ENCODE measurements around the gene MS4A15.
"Not testable (repeated sequence)": the region's sequence is repeated elsewhere in the genome, so short reads cannot be mapped to it uniquely, and the experiment has no call there.

MS4A15 gene

DNA sequence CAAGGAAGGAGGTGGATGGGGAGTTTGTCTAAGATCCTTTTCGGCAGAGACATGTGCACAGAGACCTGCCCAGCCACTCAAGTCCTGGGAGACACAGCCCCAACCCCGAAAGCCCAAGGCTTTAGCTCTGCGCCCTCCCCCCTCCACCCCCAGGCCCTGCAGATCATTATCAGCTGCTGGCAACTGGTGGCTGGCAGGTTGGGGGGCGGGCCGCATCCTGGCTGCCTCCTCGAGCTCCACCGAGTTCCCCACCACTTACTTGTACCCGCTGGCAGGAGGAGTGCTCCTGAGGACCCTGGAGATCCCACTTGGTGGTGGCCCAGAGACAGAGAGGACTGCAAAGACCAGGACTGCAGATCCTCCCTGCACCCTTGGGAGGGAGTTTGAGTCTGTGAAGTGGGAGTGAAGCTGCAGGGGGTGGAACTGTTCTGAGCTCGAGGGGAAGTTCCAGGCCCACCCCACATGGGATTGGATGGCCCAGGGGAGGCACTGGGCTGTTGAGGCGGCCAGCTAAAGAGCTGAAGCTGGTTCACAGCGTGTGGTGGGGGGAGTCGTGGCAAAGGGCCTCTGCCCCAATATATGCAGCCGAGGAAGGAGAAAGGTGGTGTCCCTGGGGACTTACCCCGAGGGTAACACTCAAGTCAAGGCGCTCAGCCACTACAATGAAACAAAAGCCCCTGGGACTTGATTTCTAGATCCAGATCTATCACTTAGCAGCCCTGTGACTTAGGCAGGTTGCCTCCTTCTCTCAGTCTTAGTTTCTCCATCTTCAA is 65.3 kb downstream of the MS4A15 start:
- TF ChIP-seq, protein P1, sequence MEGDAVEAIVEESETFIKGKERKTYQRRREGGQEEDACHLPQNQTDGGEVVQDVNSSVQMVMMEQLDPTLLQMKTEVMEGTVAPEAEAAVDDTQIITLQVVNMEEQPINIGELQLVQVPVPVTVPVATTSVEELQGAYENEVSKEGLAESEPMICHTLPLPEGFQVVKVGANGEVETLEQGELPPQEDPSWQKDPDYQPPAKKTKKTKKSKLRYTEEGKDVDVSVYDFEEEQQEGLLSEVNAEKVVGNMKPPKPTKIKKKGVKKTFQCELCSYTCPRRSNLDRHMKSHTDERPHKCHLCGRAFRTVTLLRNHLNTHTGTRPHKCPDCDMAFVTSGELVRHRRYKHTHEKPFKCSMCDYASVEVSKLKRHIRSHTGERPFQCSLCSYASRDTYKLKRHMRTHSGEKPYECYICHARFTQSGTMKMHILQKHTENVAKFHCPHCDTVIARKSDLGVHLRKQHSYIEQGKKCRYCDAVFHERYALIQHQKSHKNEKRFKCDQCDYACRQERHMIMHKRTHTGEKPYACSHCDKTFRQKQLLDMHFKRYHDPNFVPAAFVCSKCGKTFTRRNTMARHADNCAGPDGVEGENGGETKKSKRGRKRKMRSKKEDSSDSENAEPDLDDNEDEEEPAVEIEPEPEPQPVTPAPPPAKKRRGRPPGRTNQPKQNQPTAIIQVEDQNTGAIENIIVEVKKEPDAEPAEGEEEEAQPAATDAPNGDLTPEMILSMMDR (conservative IDR thresholded peaks at IDR 0.05; ENCODE audit: low read depth): no peak
- POLR2A ChIA-PET (ENCODE audit: low non-redundant PET): no interaction called here
- CTCF ChIA-PET: interaction anchor here (1.0 to 2.0 kb wide), 2 partner anchors 9 to 46 kb away, joined by 3 to 12 read pairs; no protein-coding TSS in a partner anchor
- no peak for DNase-seq (ENCODE audit: low spot score)
- no peak overlapping the region for H3K27ac ChIP-seq

DNA sequence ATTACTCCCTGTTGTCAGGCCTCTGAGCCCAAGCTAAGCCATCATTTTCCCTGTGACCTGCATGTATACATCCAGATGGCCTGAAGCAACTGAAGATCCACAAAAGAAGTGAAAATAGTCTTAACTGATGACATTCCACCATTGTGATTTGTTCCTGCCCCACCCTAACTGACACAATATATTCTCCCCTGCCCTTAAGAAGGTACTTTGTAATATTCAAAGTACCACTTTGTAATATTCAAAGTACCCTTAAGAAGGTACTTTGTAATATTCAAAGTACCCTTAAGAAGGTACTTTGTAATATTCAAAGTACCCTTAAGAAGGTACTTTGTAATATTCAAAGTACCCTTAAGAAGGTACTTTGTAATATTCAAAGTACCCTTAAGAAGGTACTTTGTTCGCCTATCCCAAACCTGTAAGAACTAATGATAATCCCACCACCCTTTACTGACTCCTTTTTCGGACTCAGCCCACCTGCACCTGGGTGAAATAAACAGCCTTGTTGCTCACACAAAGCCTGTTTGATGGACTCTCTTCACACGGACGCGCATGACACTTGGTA is 67.2 kb downstream of the MS4A15 start:
- CTCF ChIA-PET: interaction anchor here (0.5 to 1.0 kb wide), 3 partner anchors 44 to 366 kb away, joined by 3 to 6 read pairs (median 3); no protein-coding TSS in a partner anchor
- DNase-seq (ENCODE audit: low spot score); POLR2A ChIA-PET (ENCODE audit: low non-redundant PET); H3K27ac ChIP-seq: not testable (repeated sequence)

- POLR2A ChIA-PET (ENCODE audit: low non-redundant PET): no interaction called here
- TF ChIP-seq, protein P1 (conservative IDR thresholded peaks at IDR 0.05; ENCODE audit: low read depth): no peak
- no peak for DNase-seq (ENCODE audit: low spot score)
- CTCF ChIA-PET: interaction anchor here (1.0 kb wide), 1 partner anchor 74 kb away, joined by 6 read pairs; no protein-coding TSS in a partner anchor
- H3K27ac ChIP-seq: no peak overlapping the region
Observed at GRCh38 chr11:60825118-60825517, 68.5 kb downstream of the MS4A15 start.

- DNase-seq (ENCODE audit: low spot score): no peak
- CTCF ChIA-PET: no interaction called here
- TF ChIP-seq, protein P1 (conservative IDR thresholded peaks at IDR 0.05; ENCODE audit: low read depth): no peak
- H3K27ac ChIP-seq: no peak overlapping the region
- POLR2A ChIA-PET (ENCODE audit: low non-redundant PET): no interaction called here
Observed at GRCh38 chr11:60825790-60826189, 69.1 kb downstream of the MS4A15 start.
